HG03280 (cell line): Measurements from ENCODE around the gene KIFAP3.
"Not testable (repeated sequence)": the region's sequence is repeated elsewhere in the genome, so short reads cannot be mapped to it uniquely, and the experiment has no call there.

Experiments
- ATAC-seq: cut with Tn5 transposase; IDR thresholded peaks from one replicate; pipeline ENCODE4 v1.9.1; 2021; ENCODE audit warnings: mild to moderate bottlenecking, moderate library complexity; ENCODE audit not compliant: unreplicated experiment

The KIFAP3 gene

DNA sequence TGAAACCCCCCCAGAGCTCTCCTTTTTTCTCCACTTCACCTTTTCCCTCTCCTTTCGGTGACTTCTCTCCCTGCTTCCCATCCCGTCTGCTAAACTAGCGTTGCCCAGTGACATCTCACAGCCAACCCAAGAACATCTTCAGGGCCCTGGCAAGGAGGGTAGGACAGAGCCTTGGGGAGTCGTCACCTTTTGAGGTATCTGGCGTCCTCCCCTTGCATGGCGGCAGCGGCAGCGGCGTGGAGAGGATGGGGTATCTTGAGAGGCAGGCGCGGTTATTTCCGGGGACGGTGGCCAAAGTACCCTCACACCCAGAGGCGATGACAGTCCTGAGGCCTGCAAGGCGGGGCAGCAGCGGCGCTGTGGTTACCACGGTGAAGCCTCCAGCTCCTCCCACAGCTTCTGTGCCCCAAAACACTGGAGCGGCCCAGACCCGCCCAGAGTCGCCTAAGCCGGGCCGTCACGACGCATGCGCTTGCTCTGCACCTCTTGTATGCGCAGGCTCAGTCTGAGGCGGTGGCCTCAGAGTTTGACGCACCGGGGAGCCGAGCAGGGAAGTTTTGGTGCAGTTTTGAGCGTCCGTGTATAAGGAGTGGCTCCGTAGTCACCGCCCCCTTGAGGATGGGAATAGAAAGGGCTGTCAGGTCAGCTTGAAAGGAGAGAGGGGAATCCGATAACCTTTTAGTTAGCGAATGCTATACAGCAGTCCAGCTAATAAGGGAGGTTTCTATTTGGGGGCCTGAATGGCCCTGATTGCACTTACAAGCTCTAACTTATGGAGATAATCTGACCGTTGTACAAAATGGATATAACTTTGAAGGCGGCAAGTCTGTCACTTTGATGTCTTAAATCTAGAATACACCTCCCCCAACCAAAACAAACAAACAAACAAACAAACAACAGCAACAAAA, at the start of gene KIFAP3:
Gene KIFAP3, minus strand, starts transcription at position 446 of the 908 bp plus-strand sequence. Its CDS starts 228 bp downstream, at position 218.
- peak; percentile 98 for ATAC-seq

DNA sequence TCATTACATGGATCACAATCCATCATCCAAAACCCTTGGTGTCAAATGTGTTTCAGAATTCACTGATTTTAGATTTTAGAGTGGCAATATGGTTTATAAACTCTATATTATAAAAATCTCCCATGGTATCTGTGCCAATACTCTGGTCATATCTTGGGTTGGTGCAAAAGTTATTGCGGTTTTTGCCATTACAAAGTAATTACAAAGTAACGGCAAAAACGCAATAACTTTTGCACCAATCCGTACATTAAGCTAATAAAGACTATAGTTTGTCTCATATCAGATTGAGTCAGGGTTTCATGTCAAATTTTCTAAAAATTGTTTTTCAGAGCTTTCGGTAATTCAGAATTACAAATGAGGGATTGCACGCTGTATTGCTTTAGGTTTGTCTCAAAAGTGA, 47.9 kb upstream of the KIFAP3 start:
- ATAC-seq = no peak

DNA sequence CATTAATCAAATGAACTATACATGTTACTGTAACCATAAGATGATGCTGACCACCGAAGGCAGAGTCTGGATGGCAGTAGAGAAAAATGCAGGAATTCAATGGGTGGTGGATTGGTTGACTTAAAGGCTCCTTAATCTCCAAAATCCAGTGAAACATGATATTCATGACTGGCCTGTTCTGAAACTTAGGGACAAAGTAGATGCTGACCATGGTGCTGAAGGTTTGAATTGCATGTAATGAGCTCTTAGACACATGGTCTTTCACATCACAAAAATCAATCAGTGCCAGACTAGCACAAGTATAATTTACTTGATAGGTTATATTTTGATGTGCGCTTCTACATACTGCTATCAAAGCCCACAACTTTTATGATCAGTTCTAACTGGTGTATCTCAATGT, 40.4 kb upstream of the KIFAP3 start:
- no peak for ATAC-seq

DNA sequence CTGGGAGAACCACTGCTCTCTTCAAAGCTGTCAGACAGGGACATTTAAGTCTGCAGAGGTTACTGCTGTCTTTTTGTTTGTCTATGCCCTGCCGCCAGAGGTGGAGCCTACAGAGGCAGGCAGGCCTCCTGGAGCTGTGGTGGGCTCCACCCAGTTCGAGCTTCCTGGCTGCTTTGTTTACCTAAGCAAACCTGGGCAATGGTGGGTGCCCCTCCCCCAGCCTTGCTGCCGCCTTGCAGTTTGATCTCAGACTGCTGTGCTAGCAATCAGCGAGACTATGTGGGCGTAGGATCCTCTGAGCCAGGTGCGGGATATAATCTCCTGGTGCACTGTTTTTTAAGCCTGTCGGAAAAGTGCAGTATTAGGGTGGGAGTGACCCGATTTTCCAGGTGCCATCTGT, 38.6 kb upstream of the KIFAP3 start:
- not testable (repeated sequence) for ATAC-seq

DNA sequence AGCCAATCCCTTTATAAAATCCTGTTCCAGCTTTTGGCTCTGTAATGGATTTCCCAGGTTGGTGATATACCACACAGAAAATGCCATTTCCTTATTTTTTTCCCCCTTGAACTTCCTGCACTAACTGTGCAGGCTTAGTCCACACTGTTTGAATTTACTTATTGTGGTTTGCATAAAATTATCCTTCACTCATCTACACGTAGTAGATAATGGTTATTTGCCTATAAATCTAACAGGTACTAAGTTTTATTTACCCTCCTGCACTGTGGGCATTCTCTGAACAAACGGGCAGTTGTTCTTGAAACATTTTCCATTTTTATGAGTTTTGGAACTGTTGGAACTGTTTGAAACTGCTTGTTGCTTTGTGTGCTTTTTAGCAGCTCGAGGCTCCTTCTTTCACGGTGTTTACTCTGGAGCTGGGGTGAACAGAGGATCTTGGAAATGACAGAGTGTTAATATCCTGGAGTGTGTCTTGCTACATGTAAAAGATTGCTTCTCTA, 23.0 kb upstream of the KIFAP3 start:
- ATAC-seq = no peak

DNA sequence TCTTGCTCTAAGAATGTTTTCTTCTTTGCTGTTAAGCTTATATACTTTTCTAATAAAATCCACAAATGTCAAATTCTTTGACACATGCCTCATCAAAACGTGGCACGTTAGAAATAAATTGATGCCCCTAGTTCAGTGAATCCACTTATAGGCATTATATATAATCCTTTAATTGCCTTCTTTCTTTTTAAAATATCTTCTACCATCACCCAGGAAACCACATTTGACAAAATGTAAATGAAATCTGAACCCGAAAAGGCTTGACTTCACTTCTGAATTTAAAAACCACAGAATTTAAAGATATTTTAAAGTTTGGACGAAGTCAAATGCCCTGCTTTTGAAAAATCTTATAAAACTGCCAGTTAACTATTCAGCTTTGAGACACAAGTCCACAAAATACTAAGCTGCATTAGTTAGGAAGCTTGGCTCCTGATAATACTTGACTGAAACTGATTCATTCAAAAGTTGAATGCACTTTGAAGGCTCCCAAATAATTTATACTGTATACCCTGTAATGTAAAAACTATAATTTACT, 22.4 kb upstream of the KIFAP3 start:
- no peak for ATAC-seq

DNA sequence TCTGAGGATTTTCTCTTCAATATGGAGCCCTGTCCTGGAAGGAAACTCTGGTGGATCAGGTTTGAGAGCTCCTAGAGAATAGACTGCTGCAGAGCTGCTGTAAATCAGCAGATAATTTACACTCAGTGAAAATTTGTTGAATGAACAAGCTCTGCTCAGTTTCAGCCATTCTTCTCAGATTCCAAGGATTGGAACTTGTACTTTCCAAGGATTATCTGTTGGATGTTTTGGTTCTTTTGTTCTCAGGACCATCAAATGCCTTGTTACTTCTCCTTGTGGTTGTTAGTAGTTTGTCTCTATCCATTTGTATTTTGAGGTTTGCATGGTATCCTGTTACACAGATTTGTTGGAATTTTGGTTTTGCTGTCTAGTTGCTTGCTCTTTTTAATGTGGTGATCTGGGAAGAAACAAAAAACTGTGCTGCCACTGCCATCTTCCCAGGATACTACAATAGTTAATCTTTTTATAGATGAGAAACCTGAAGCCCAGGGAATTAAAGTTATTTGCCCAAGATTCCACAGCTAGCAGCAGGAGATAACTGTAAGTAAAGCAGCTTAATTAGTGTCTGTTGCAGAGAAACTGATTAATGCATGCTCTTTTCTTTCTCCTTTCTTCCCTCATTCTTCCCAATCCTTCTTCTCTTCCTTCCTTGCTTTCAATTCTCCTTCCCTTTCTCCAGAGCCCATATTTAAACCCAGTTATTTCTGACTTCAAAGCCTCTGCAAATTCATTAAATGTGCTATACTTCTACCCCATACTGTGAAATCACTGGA, 21.7 kb upstream of the KIFAP3 start:
- ATAC-seq = no peak

DNA sequence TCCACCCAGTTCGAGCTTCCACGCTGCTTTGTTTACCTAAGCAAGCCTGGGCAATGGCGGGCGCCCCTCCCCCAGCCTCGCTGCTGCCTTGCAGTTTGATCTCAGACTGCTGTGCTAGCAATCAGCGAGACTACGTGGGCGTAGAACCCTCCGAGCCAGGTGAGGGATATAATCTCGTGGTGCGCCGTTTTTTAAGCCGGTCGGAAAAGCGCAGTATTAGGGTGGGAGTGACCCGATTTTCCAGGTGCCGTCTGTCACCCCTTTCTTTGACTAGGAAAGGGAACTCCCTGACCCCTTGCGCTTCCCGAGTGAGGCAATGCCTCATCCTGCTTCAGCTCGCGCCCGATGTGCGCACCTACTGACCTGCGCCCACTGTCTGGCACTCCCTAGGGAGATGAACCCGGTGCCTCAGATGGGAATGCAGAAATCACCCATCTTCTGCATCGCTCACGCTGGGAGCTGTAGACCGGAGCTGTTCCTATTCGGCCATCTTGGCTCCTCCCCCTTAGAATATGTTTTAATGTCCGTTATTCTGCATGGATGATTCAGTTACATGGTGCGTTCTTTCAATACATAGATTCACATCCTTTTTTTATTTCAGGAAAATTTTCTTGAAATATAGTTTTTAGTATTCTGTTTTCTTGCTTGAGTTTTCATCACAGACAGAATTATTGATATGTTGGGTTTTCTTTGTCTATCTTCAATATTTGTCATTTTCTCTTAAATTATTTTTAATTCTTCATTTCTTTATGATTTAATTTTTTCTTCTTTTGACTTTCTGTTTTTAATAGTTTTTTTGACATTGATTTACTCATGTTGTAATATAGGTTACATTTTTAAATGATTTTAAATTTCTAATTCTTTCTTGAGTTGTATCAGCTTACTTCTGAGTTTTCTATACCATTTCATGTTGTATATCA, 20.5 kb upstream of the KIFAP3 start:
- ATAC-seq = not testable (repeated sequence)

DNA sequence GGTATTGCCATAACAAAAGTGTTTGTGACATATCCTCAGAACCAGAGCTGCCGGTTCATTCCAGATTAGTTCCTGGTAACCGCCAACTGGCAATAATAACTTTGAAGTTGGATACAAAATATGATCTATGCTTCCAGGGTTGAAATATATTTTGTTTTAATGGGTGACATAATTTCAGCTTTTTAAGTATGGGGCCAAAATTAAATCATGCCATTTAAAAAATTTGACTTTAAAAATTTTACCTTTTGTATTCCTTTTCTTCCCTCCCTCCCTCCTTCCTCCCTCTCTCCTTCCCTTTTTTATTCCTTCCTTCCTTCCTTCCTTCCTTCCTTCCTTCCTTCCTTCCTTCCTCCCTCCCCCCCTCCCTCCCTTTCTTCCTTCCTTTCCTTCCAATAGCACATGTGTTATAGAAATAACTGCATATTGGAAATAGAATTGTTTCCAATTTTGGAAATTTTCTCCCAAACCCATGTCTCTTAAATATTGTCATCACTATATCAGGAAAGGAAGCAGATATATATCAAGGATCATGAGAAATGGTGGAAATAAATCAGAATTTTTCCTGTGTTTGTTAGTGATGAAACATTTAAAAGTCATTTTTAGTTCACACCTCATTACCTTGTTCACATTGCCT, 12.0 kb upstream of the KIFAP3 start:
- ATAC-seq = no peak

DNA sequence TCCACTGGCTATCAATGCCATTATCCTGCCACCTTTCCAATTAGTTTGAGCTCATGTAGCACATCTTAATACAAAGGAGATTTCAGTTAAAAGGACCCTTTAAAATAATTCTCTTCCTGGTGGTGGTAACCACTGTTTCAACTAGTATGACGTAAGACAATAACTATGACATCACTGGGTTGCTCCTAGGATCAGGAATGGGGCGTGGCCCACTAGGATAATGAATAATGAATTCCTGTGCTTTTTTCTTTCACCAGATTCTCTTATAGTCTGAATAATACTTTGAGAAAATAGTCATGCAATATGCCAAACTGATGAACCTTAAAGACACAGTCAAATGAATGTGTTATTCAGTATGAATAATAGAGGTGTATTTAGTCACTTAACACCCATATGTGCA, 10.6 kb upstream of the KIFAP3 start:
- ATAC-seq = no peak

DNA sequence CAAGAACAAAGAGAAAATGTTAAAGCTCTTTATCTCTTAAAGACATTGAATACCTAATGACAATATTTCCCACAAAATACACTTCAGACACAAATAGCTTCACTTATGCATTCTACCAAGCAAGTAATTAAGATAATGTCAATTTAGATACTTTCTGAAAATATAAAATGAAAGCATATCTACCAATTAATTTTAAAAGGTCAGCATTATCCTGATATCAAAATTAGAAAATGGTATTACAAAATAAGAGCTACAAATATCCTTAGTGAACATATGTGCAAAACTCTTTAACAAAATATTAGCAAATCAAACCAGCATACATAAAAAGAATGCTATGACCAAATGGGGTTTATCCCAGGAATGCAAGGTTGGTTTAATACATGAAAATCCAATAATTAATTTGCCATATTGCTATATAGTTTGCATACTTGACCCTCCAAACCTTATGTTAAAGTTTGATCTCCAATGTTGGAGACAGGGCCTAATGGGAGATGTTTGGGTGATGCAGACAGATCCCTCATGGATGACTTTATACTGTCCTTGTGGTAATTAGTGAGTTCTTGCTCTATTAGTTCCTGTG, 4.2 kb upstream of the KIFAP3 start:
- ATAC-seq = no peak

DNA sequence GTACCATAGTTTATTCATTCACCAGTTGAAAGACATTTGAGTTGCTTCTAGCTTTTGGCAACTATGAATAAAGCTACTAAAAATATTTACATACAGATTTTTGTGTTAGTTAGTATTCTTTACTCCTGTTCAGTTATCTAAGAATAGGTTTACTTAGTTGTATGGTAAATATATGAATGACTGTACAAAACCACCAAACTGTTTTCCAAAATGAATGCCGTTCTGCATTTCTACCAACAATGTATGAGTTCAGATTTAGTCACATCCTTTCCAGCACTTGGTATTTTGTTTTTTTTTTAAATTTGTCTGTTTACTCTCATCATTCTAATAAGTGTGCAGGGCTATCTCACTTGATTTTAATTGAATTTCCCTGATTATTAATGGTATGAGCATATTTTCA, 3.4 kb upstream of the KIFAP3 start:
- no peak for ATAC-seq

DNA sequence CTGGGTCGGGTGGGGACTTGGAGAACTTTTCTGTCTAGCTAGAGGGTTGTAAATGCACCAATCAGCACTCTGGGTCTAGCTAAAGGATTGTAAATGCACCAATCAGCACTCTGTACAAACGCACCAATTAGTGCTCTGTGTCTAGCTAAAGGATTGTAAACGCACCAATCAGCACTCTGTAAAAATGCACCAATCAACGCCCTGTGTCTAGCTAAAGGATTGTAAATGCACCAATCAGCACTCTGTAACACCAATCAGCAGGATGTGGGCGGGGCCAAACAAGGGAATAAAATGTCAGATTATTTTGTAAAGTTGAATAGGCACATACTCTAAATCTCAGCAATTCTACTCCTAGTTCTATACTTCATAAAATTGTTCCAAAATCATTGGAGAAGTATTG, 2.5 kb upstream of the KIFAP3 start:
- ATAC-seq = not testable (repeated sequence)

DNA sequence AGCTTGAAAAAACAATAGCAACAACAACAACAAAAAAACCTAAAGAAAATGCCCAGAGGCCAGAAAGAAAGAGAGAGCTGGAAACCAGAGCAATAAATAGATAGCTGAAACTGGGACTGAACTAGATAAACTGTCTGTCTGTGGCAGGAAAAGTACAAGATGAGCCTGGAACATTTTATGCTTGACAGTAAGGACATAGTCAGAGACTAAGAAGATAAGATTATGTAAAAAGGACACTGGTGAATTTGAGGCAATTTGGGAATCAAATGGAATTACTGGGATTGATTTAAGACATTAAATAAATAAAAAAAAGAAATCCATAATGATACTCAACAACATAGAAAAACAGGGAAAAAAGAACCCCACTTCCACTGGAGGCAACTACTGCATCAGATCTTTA, 1.7 kb upstream of the KIFAP3 start:
- no peak for ATAC-seq

DNA sequence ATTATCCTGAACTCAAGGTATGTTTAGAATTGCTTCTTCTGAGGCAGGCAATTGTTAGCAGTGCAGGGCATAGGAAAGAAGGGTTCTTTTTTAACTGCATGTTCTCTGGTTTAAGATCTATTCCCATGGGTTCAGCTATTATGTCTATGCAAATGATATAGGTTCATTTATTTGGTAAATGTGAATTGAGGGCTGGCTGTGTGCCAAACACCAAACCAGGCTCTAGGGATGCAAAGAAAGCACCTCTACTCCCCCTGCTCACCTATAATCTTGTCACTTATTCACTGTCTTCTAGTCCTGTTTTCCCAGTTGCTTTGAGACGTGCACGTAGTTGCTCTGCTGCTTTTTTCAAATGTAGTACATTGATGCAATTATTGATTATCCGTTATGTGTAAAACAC, 691 bp upstream of the KIFAP3 start:
- no peak for ATAC-seq

DNA sequence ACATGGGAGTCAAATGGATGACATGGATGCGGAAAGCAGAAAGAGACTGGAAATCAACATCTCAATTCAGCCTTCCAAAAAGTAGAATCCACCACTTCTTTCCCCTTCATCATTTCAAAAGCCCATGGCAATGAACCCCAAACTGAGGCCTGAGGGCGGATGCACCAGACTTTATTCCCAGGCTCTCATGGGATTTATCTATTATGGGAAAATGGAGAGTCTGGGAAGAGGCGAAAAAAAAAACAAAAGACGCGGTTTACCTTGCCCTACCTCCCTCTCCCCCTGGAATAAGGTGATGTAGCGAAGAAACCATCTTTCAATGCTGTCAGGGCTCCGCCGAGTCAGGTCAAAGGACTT, 624 bp downstream of the KIFAP3 start:
- ATAC-seq = no peak

DNA sequence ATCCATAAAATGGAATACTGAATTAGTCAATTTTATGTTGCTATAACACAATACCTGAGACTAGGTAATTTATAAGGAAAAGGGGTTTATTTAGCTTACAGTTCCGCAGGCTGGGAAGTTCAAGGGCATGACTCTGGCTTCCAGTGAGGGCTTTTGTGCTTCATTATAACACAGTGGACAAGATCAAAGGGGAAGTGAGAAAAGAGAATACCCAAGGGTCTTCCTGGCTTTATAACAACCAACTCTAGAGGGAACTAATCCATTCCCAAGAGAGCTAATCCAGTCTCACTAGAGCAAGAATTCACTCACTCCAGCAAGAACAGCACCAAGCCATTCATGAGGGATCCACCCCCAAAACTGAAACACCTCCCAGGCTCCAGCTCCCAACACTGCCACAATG, 3.1 kb downstream of the KIFAP3 start:
- no peak for ATAC-seq

DNA sequence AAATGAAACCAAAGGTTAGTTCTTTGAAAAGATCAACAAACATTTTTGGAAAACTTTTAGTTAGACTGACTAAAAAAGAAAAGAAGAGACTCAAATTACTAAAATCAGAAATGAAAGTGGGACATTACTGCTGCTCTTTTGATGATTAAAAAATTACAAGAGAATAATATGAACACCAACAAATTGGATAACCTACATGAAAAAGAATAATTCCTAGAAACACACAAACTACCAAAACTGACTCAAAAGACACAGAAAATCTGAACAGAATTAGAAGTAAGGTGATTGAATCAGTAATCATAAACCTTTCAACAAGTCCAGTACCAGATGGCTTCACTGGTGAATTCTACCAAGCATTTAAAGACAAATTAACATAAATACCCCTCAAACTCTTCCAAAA, 5.6 kb downstream of the KIFAP3 start:
- no peak for ATAC-seq

DNA sequence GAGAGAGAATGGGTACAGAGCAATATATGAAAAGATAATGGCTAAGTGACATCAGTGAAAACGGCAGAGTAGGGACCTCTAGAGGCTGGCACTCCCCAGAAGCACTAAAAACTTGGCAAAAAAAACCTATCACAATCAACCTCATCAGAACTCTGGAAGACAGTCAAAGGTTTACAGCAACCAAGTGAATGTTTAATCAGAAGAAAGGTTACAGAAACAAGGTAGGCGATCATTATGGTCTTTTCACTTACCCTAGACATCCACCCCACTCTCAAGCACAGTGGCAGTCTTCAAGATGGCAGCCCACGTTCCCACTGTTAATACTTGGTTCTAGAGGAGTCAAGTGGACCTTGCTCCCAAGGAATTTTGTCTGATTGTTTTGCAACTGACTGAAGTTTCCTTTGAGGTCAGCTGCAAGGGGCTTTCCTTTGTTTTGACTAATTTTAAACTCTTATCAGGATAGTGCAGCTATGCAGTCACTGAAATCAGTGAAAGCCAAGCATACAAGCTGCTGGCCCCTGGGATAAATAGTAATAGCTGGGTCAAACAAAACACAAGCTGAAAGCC, 7.2 kb downstream of the KIFAP3 start:
- peak; percentile 47 for ATAC-seq
